ENCODE results near the gene FAM53B.

DNA sequence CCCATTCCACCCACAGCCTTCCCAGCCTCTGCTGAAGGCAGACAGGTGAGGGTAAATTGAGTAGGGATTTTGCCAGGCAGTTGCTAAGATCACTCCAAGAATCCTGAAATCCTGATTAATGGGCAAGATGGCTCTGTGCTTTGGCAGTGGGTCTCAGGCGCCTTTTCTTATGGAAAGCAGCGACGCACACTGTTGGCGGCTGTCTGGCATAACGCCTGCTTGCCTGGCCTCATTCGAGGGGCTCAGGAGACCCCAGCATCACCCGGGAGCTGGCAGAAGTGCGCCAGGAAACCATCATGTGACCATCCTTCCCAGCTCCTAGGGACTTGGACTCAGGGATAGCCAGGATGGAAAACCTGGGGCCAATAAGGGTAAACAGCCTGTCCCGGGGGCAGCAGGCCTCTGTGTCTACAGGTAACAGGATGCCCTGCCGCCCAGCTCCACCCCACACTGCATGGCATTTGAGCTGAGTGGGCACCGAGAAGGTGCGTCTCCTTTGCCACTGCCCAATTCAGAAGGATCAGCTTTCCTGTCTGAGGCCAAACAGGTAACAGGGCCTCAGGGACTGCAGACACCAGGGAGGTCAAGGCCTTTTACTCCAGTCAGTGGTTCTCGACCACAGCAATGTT is 98.6 kb downstream of the FAM53B start:
- TF ChIP-seq EZH2 (IDR thresholded peaks at IDR 0.05; ENCODE audit: insufficient read depth, poor library complexity, severe bottlenecking) (no peak), EZH2phosphoT487 (IDR thresholded peaks at IDR 0.05; ENCODE audit: insufficient read depth, low read depth) (no peak)
